ENCODE results near the gene UPK1A.

UPK1A gene

GRCh38 chr19:35724560-35724959, 58.2 kb downstream of the UPK1A start:
- TF ChIP-seq ZNF274 (IDR thresholded peaks at IDR 0.05; ENCODE audit: low read depth, low read length) (no peak), YY1 (IDR thresholded peaks at IDR 0.05; ENCODE audit: insufficient read depth, insufficient read length) (no peak), SUZ12 (IDR thresholded peaks at IDR 0.05; ENCODE audit: extremely low read depth, insufficient read depth, insufficient read length) (no peak)
- Histone ChIP-seq H3K4me3 (ENCODE audit: insufficient read length, low read depth) (no peak overlapping the region), H3K9me3 (ENCODE audit: insufficient read depth, low read length) (no peaks in the 10 kb centered on the region), H3K27me3 (ENCODE audit: insufficient read depth, insufficient read length) (no peaks in the 10 kb centered on the region), H3K36me3 (ENCODE audit: insufficient read depth, insufficient read length, low read length) (peaks cover 92% of the 10 kb centered on the region), H3K4me1 (ENCODE audit: insufficient read depth, insufficient read length) (no peaks in the 10 kb centered on the region), H3K9ac (ENCODE audit: insufficient read length, low read depth) (no peak overlapping the region)
- no peak for DNase-seq (ENCODE audit: low read depth, low spot score)

GRCh38 chr19:35725216-35725861, 59.0 kb downstream of the UPK1A start:
- no peak overlapping the region for H3K4me3 ChIP-seq (ENCODE audit: insufficient read length, low read depth)
- peaks cover 93% of the 10 kb centered on the region for H3K36me3 ChIP-seq (ENCODE audit: insufficient read depth, insufficient read length, low read length)
- no peaks in the 10 kb centered on the region for H3K9me3 ChIP-seq (ENCODE audit: insufficient read depth, low read length)
- DNase-seq (ENCODE audit: low read depth, low spot score), result no peak
- H3K4me1 ChIP-seq (ENCODE audit: insufficient read depth, insufficient read length), result no peaks in the 10 kb centered on the region
- H3K27me3 ChIP-seq (ENCODE audit: insufficient read depth, insufficient read length), result no peaks in the 10 kb centered on the region
- no peak overlapping the region for H3K9ac ChIP-seq (ENCODE audit: insufficient read length, low read depth)
- TF ChIP-seq YY1 (IDR thresholded peaks at IDR 0.05; ENCODE audit: insufficient read depth, insufficient read length), result no peak
- TF ChIP-seq ZNF274 (IDR thresholded peaks at IDR 0.05; ENCODE audit: low read depth, low read length), result no peak
- no peak for TF ChIP-seq SUZ12 (IDR thresholded peaks at IDR 0.05; ENCODE audit: extremely low read depth, insufficient read depth, insufficient read length)

GRCh38 chr19:35727053-35727955, 61.0 kb downstream of the UPK1A start:
- peaks cover 2% of the 10 kb centered on the region for H3K4me1 ChIP-seq (ENCODE audit: insufficient read depth, insufficient read length)
- no peak overlapping the region for H3K9ac ChIP-seq (ENCODE audit: insufficient read length, low read depth)
- TF ChIP-seq YY1 (IDR thresholded peaks at IDR 0.05; ENCODE audit: insufficient read depth, insufficient read length) (no peak), ZNF274 (IDR thresholded peaks at IDR 0.05; ENCODE audit: low read depth, low read length) (no peak), SUZ12 (IDR thresholded peaks at IDR 0.05; ENCODE audit: extremely low read depth, insufficient read depth, insufficient read length) (no peak)
- no peak overlapping the region for H3K4me3 ChIP-seq (ENCODE audit: insufficient read length, low read depth)
- no peaks in the 10 kb centered on the region for H3K27me3 ChIP-seq (ENCODE audit: insufficient read depth, insufficient read length)
- H3K9me3 ChIP-seq (ENCODE audit: insufficient read depth, low read length), result no peaks in the 10 kb centered on the region
- H3K36me3 ChIP-seq (ENCODE audit: insufficient read depth, insufficient read length, low read length), result peaks cover 97% of the 10 kb centered on the region
- DNase-seq (ENCODE audit: low read depth, low spot score), result no peak

All from NT2/D1 (cell line).